K562 (cell line): ENCODE data around the gene ALDOC. TPM values are rescaled to one million over a fixed set of nuclear protein-coding genes. Genes with fewer than 3 reads are reported as not detected.

Experiments
- CHCHD3 ChIP-seq: fragments of 250-450 bp; sonication (Bioruptor Pico); IDR thresholded peaks from 2 replicates; pipeline ENCODE4 v2.1.2; 2022; ENCODE audit warnings: mild to moderate bottlenecking
- EP400 ChIP-seq: fragments of 450-650 bp; IDR thresholded peaks from 2 replicates; pipeline ENCODE4 v1.6.1; 2017; ENCODE audit warnings: antibody characterized with exemption, mild to moderate bottlenecking, moderate library complexity
- ZNF12 ChIP-seq: sonication (generic); formaldehyde crosslinking; IDR thresholded peaks from 2 replicates; pipeline ENCODE4 v1.4.0; 2020; ENCODE audit warnings: mild to moderate bottlenecking, missing genetic modification reagents
- ZNF24 ChIP-seq: fragments of 450-650 bp; IDR thresholded peaks from 2 replicates; pipeline ENCODE4 v1.6.1; 2016
- polyA plus RNA-seq, 8 experiments: library from polyadenylated mRNA; depleted of rRNA in 4 of 8; stranded (reverse) in 5 of 8; unstranded in 3 of 8; fragments of >200 nt; fragmentation: Nextera tagmentation in 2 of 8; fragmentation: Illumina TruSeq in 1 of 8; extraction: Ambion mirVana in 2 of 8; extraction: Trizol in 1 of 8; gene quantifications; 2 replicates each; pipeline versions ENCODE4 v1.2.1 to v1.2.3, GENCODE V29; 2011 to 2014; ENCODE audit warnings: inconsistent platforms in 1 of 8, missing spikeins in 1 of 8
- total RNA-seq, 7 experiments: library from RNA; depleted of rRNA in 6 of 7; stranded (reverse); fragments of >200 nt in 6 of 7; fragmentation: Illumina TruSeq in 2 of 7; extraction: Trizol in 2 of 7; gene quantifications; 2 replicates each; pipeline versions ENCODE4 v1.2.1 to v1.2.3, GENCODE V29; 2011 to 2021; ENCODE audit warnings: low replicate concordance in 1 of 7
- TF ChIP-seq, protein P1 (sequence below): fragments of 450-650 bp; IDR thresholded peaks from 2 replicates; pipeline ENCODE4 v1.6.1; 2016; ENCODE audit warnings: low read depth
- TF ChIP-seq, protein P2 (sequence below): fragments of 450-650 bp; IDR thresholded peaks from 2 replicates; pipeline ENCODE4 v1.6.1; 2017; ENCODE audit warnings: antibody characterized with exemption, mild to moderate bottlenecking
- TF ChIP-seq, protein P3 (sequence below): fragments of 250-450 bp; sonication (Bioruptor Pico); IDR thresholded peaks from 2 replicates; pipeline ENCODE4 v1.4.0; 2020; ENCODE audit warnings: mild to moderate bottlenecking, moderate library complexity, borderline replicate concordance
- TF ChIP-seq, protein P4 (sequence below): fragments of 250-450 bp; sonication (Bioruptor Pico); IDR thresholded peaks from 2 replicates; pipeline ENCODE4 v1.9.0; 2021; ENCODE audit warnings: mild to moderate bottlenecking
- TF ChIP-seq, protein P5 (sequence below): fragments of 250-450 bp; sonication (Bioruptor Pico); IDR thresholded peaks from 2 replicates; pipeline ENCODE4 v1.5.0; 2021
- TF ChIP-seq, protein P6 (sequence below): sonication (generic); formaldehyde crosslinking; IDR thresholded peaks from 2 replicates; pipeline ENCODE4 v1.8.0; 2022; ENCODE audit warnings: mild to moderate bottlenecking, missing genetic modification reagents

The ALDOC gene
- total and polyA plus RNA-seq, 9 of the 15 experiments (the other 6 are each of a cell fraction or from before 2014, with no cell fraction given), result 43.2 to 263 (median 99.2) TPM

DNA sequence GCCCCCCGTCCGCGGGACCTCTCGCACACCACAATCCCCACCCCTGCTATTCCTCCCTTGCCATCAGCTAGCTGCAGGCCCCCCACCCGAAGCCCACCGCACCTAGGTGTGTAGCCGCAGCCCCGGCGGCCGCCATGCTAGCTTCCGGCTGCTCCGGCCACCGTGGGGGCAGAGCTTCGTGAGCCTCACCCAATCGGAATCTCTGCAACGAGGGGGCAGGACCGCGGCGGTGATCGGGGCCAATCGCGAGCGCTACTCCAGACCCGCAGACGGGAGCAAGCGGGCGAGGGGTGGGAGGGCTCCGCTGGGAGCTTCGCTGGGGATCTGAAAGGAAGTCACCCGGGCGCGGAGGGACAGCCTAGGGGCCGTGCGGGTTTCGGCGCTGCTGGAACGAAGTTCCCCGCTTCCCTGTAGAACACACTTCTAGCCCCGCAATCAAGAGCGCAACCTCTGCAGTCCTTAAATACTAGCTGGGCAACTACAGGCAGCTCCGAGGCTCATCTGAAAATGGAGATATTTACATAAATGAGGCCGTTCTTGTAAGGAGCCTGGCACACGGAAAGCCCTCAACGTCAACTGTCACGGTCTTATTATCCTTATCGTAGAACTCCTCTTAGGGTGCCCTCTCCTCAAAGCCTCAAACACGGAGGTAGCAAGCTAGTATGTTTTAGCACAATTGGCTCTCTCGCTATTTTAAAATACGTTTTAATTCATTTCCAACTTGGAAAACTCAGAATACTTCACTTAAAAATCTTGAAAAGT lies 5.2 kb downstream of the ALDOC start, which contains the start of gene PIGS (continued):
- TF ChIP-seq EP400 (no peak), CHCHD3 (CRISPR knock-in tag) (no peak), ZNF12 (CRISPR knock-in tag) (no peak), ZNF24 (no peak)
- TF ChIP-seq, protein P1, sequence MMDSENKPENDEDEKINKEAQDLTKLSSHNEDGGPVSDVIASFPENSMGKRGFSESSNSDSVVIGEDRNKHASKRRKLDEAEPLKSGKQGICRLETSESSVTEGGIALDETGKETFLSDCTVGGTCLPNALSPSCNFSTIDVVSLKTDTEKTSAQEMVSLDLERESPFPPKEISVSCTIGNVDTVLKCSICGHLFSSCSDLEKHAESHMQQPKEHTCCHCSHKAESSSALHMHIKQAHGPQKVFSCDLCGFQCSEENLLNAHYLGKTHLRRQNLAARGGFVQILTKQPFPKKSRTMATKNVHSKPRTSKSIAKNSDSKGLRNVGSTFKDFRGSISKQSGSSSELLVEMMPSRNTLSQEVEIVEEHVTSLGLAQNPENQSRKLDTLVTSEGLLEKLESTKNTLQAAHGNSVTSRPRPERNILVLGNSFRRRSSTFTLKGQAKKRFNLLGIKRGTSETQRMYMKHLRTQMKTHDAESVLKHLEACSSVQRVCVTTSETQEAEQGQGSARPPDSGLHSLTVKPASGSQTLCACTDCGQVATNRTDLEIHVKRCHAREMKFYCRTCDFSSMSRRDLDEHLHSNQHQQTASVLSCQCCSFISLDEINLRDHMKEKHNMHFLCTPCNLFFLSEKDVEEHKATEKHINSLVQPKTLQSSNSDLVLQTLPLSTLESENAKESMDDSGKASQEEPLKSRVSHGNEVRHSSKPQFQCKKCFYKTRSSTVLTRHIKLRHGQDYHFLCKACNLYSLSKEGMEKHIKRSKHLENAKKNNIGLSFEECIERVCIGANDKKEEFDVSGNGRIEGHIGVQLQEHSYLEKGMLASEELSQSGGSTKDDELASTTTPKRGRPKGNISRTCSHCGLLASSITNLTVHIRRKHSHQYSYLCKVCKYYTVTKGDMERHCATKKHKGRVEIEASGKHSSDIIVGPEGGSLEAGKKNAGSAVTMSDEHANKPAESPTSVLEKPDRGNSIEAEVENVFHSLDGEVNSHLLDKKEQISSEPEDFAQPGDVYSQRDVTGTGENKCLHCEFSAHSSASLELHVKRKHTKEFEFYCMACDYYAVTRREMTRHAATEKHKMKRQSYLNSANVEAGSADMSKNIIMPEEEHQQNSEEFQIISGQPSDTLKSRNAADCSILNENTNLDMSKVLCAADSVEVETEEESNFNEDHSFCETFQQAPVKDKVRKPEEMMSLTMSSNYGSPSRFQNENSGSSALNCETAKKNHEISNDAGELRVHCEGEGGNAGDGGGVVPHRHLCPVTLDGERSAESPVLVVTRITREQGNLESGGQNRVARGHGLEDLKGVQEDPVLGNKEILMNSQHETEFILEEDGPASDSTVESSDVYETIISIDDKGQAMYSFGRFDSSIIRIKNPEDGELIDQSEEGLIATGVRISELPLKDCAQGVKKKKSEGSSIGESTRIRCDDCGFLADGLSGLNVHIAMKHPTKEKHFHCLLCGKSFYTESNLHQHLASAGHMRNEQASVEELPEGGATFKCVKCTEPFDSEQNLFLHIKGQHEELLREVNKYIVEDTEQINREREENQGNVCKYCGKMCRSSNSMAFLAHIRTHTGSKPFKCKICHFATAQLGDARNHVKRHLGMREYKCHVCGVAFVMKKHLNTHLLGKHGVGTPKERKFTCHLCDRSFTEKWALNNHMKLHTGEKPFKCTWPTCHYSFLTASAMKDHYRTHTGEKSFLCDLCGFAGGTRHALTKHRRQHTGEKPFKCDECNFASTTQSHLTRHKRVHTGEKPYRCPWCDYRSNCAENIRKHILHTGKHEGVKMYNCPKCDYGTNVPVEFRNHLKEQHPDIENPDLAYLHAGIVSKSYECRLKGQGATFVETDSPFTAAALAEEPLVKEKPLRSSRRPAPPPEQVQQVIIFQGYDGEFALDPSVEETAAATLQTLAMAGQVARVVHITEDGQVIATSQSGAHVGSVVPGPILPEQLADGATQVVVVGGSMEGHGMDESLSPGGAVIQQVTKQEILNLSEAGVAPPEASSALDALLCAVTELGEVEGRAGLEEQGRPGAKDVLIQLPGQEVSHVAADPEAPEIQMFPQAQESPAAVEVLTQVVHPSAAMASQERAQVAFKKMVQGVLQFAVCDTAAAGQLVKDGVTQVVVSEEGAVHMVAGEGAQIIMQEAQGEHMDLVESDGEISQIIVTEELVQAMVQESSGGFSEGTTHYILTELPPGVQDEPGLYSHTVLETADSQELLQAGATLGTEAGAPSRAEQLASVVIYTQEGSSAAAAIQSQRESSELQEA, result no peak
- TF ChIP-seq, protein P2, sequence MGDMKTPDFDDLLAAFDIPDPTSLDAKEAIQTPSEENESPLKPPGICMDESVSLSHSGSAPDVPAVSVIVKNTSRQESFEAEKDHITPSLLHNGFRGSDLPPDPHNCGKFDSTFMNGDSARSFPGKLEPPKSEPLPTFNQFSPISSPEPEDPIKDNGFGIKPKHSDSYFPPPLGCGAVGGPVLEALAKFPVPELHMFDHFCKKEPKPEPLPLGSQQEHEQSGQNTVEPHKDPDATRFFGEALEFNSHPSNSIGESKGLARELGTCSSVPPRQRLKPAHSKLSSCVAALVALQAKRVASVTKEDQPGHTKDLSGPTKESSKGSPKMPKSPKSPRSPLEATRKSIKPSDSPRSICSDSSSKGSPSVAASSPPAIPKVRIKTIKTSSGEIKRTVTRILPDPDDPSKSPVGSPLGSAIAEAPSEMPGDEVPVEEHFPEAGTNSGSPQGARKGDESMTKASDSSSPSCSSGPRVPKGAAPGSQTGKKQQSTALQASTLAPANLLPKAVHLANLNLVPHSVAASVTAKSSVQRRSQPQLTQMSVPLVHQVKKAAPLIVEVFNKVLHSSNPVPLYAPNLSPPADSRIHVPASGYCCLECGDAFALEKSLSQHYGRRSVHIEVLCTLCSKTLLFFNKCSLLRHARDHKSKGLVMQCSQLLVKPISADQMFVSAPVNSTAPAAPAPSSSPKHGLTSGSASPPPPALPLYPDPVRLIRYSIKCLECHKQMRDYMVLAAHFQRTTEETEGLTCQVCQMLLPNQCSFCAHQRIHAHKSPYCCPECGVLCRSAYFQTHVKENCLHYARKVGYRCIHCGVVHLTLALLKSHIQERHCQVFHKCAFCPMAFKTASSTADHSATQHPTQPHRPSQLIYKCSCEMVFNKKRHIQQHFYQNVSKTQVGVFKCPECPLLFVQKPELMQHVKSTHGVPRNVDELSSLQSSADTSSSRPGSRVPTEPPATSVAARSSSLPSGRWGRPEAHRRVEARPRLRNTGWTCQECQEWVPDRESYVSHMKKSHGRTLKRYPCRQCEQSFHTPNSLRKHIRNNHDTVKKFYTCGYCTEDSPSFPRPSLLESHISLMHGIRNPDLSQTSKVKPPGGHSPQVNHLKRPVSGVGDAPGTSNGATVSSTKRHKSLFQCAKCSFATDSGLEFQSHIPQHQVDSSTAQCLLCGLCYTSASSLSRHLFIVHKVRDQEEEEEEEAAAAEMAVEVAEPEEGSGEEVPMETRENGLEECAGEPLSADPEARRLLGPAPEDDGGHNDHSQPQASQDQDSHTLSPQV, result no peak
- TF ChIP-seq, protein P3, sequence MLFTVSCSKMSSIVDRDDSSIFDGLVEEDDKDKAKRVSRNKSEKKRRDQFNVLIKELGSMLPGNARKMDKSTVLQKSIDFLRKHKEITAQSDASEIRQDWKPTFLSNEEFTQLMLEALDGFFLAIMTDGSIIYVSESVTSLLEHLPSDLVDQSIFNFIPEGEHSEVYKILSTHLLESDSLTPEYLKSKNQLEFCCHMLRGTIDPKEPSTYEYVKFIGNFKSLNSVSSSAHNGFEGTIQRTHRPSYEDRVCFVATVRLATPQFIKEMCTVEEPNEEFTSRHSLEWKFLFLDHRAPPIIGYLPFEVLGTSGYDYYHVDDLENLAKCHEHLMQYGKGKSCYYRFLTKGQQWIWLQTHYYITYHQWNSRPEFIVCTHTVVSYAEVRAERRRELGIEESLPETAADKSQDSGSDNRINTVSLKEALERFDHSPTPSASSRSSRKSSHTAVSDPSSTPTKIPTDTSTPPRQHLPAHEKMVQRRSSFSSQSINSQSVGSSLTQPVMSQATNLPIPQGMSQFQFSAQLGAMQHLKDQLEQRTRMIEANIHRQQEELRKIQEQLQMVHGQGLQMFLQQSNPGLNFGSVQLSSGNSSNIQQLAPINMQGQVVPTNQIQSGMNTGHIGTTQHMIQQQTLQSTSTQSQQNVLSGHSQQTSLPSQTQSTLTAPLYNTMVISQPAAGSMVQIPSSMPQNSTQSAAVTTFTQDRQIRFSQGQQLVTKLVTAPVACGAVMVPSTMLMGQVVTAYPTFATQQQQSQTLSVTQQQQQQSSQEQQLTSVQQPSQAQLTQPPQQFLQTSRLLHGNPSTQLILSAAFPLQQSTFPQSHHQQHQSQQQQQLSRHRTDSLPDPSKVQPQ (CRISPR knock-in tag), result no peak
- TF ChIP-seq, protein P4, sequence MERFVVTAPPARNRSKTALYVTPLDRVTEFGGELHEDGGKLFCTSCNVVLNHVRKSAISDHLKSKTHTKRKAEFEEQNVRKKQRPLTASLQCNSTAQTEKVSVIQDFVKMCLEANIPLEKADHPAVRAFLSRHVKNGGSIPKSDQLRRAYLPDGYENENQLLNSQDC, result no peak
- TF ChIP-seq, protein P5, sequence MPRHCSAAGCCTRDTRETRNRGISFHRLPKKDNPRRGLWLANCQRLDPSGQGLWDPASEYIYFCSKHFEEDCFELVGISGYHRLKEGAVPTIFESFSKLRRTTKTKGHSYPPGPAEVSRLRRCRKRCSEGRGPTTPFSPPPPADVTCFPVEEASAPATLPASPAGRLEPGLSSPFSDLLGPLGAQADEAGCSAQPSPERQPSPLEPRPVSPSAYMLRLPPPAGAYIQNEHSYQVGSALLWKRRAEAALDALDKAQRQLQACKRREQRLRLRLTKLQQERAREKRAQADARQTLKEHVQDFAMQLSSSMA (CRISPR knock-in tag), result no peak
- TF ChIP-seq, protein P6, sequence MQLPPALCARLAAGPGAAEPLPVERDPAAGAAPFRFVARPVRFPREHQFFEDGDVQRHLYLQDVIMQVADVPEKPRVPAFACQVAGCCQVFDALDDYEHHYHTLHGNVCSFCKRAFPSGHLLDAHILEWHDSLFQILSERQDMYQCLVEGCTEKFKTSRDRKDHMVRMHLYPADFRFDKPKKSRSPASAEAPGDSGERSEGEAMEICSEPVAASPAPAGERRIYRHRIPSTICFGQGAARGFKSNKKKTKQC (CRISPR knock-in tag), result no peak
